ENCODE measurements around the gene ZBTB16. TPM values are rescaled to one million over a fixed set of nuclear protein-coding genes. Genes with fewer than 3 reads are reported as not detected.

Gene ZBTB16
- total and polyA plus RNA-seq, 12 donors, result 18.3 to 108 (median 54.6) TPM

- intact Hi-C loops (cut with DNase I), result loop anchor here in 1 of 10 donors (5.0 kb wide), 2 partner anchors 42 to 87 kb away; no protein-coding TSS in a partner anchor
Observed at GRCh38 chr11:114080219-114080618, 20.7 kb downstream of the ZBTB16 start.

GRCh38 chr11:114080769-114081168, 21.3 kb downstream of the ZBTB16 start:
- Histone ChIP-seq H3K4me1 (peaks cover 68 to 100% (median 100%) of the 10 kb centered on the region in 9 donors), H3K9me3 (no peaks in the 10 kb centered on the region), H3K27ac (peak overlapping the region; percentile 10 to 96 (median 80)), H3K36me3 (peaks cover 0 to 23% (median 0%) of the 10 kb centered on the region in 9 donors), H3K27me3 (no peaks in the 10 kb centered on the region), H3K4me3 (no peak overlapping the region)
- no peak for TF ChIP-seq CTCF (IDR thresholded peaks at IDR 0.05)
- no peak for ATAC-seq
- no peak for DNase-seq
- intact Hi-C loops (cut with DNase I), result loop anchor here in 1 of 10 donors (5.0 kb wide), 2 partner anchors 42 to 87 kb away; no protein-coding TSS in a partner anchor
- 75 to 77% methylated on average over 3 of the region's 3 CpGs for WGBS, 2 donors

More at GRCh38 chr11:114080219-114080618, 20.7 kb downstream of the ZBTB16 start:
- Histone ChIP-seq H3K36me3 (peaks cover 0 to 23% (median 0%) of the 10 kb centered on the region in 9 donors), H3K27me3 (no peaks in the 10 kb centered on the region), H3K9me3 (no peaks in the 10 kb centered on the region), H3K27ac (peak overlapping the region; percentile 53 to 96 (median 80)), H3K4me3 (no peak overlapping the region), H3K4me1 (peaks cover 63 to 100% (median 100%) of the 10 kb centered on the region in 9 donors)
- WGBS, 2 donors, result 23 to 33% methylated on average over 5 of the region's 5 CpGs
- ATAC-seq, result peak; percentile 47 to 85 (median 78)
- DNase-seq, result no peak
- TF ChIP-seq CTCF (IDR thresholded peaks at IDR 0.05), result no peak

GRCh38 chr11:114081641-114082414, 22.3 kb downstream of the ZBTB16 start:
- DNase-seq, result no peak
- Histone ChIP-seq H3K4me3 (no peak overlapping the region), H3K27ac (peak overlapping the region; percentile 10 to 96 (median 80)), H3K36me3 (peaks cover 0 to 28% (median 0%) of the 10 kb centered on the region in 9 donors), H3K27me3 (no peaks in the 10 kb centered on the region), H3K4me1 (peaks cover 65 to 100% (median 100%) of the 10 kb centered on the region in 9 donors), H3K9me3 (no peaks in the 10 kb centered on the region)
- intact Hi-C loops (cut with DNase I), result loop anchor here in 1 of 10 donors (5.0 kb wide), 2 partner anchors 40 to 85 kb away; no protein-coding TSS in a partner anchor
- 77 to 84% methylated on average over 9 of the region's 9 CpGs for WGBS, 2 donors
- no peak for ATAC-seq
- no peak for TF ChIP-seq CTCF (IDR thresholded peaks at IDR 0.05)

GRCh38 chr11:114082415-114082748, 22.9 kb downstream of the ZBTB16 start:
- DNase-seq, result no peak

More at GRCh38 chr11:114082415-114082748, 22.9 kb downstream of the ZBTB16 start:
- TF ChIP-seq CTCF (IDR thresholded peaks at IDR 0.05), result no peak
- peaks cover 62 to 100% (median 100%) of the 10 kb centered on the region in 9 donors for H3K4me1 ChIP-seq
- H3K36me3 ChIP-seq, result peaks cover 0 to 28% (median 0%) of the 10 kb centered on the region in 9 donors
- peak overlapping the region in 1 of 10 donors; percentile 17 for H3K4me3 ChIP-seq
- no peaks in the 10 kb centered on the region for H3K9me3 ChIP-seq
- H3K27ac ChIP-seq, result peak overlapping the region in 9 of 10 donors; percentile 5 to 96 (median 81)
- ATAC-seq, result peak in 4 of 8 donors; percentile 5 to 31 (median 20)
- no peaks in the 10 kb centered on the region for H3K27me3 ChIP-seq
- intact Hi-C loops (cut with DNase I), result loop anchor here in 1 of 10 donors (5.0 kb wide), 2 partner anchors 40 to 85 kb away; no protein-coding TSS in a partner anchor
- 43 to 49% methylated on average over 6 of the region's 6 CpGs for WGBS, 2 donors

Measured in heart right ventricle (tissue), 16 donors.